ENCODE results near the gene MKLN1.

GRCh38 chr7:131529179-131529578, 201.5 kb downstream of the MKLN1 start:
- TF ChIP-seq POLR2AphosphoS5 (IDR thresholded peaks at IDR 0.05), result no peak
- TF ChIP-seq RAD21 (conservative IDR thresholded peaks at IDR 0.05), result no peak
- TF ChIP-seq EZH2 (IDR thresholded peaks at IDR 0.05; ENCODE audit: borderline replicate concordance, insufficient read depth, low read length, poor library complexity, severe bottlenecking), result no peak
- no peak for TF ChIP-seq REST (IDR thresholded peaks at IDR 0.05; ENCODE audit: borderline replicate concordance)
- TF ChIP-seq, protein P1, sequence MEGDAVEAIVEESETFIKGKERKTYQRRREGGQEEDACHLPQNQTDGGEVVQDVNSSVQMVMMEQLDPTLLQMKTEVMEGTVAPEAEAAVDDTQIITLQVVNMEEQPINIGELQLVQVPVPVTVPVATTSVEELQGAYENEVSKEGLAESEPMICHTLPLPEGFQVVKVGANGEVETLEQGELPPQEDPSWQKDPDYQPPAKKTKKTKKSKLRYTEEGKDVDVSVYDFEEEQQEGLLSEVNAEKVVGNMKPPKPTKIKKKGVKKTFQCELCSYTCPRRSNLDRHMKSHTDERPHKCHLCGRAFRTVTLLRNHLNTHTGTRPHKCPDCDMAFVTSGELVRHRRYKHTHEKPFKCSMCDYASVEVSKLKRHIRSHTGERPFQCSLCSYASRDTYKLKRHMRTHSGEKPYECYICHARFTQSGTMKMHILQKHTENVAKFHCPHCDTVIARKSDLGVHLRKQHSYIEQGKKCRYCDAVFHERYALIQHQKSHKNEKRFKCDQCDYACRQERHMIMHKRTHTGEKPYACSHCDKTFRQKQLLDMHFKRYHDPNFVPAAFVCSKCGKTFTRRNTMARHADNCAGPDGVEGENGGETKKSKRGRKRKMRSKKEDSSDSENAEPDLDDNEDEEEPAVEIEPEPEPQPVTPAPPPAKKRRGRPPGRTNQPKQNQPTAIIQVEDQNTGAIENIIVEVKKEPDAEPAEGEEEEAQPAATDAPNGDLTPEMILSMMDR (IDR thresholded peaks at IDR 0.05; ENCODE audit: poor library complexity, severe bottlenecking), result no peak
- no peak for TF ChIP-seq EP300 (conservative IDR thresholded peaks at IDR 0.05; ENCODE audit: poor library complexity, severe bottlenecking)
- no peak for TF ChIP-seq TAF1 (IDR thresholded peaks at IDR 0.05; ENCODE audit: low read depth)
- TF ChIP-seq SMC3 (conservative IDR thresholded peaks at IDR 0.05; ENCODE audit: poor library complexity), result no peak
- no peak for TF ChIP-seq MXI1 (conservative IDR thresholded peaks at IDR 0.05; ENCODE audit: poor library complexity, severe bottlenecking)
